GM12864 (cell line): ENCODE data around the gene NSMF.

Experiments used
- DNase-seq: peaks from one replicate; pipeline ENCODE4 v3.0.0-alpha.2; 2011; ENCODE audit warnings: low read depth
- H3K4me3 ChIP-seq: 2 replicates; pipeline ENCODE4 v1.5.1; 2011; ENCODE audit warnings: mild to moderate bottlenecking, low read depth, low read length, control low read depth
- TF ChIP-seq, protein P1 (sequence below): IDR thresholded peaks from 2 replicates; pipeline ENCODE4 v1.5.1; 2011; ENCODE audit warnings: low read depth, mild to moderate bottlenecking, moderate library complexity, low read length, control low read depth, inconsistent platforms; ENCODE audit errors: missing control alignments

NSMF gene

GRCh38 chr9:137437691-137438590, 21.2 kb downstream of the NSMF start:
- no peak for DNase-seq
- TF ChIP-seq, protein P1, sequence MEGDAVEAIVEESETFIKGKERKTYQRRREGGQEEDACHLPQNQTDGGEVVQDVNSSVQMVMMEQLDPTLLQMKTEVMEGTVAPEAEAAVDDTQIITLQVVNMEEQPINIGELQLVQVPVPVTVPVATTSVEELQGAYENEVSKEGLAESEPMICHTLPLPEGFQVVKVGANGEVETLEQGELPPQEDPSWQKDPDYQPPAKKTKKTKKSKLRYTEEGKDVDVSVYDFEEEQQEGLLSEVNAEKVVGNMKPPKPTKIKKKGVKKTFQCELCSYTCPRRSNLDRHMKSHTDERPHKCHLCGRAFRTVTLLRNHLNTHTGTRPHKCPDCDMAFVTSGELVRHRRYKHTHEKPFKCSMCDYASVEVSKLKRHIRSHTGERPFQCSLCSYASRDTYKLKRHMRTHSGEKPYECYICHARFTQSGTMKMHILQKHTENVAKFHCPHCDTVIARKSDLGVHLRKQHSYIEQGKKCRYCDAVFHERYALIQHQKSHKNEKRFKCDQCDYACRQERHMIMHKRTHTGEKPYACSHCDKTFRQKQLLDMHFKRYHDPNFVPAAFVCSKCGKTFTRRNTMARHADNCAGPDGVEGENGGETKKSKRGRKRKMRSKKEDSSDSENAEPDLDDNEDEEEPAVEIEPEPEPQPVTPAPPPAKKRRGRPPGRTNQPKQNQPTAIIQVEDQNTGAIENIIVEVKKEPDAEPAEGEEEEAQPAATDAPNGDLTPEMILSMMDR: no peak
- H3K4me3 ChIP-seq: no peak overlapping the region

- no peak overlapping the region for H3K4me3 ChIP-seq
- TF ChIP-seq, protein P1: no peak
- DNase-seq: no peak
Observed at GRCh38 chr9:137436761-137437600, 22.2 kb downstream of the NSMF start.

DNA sequence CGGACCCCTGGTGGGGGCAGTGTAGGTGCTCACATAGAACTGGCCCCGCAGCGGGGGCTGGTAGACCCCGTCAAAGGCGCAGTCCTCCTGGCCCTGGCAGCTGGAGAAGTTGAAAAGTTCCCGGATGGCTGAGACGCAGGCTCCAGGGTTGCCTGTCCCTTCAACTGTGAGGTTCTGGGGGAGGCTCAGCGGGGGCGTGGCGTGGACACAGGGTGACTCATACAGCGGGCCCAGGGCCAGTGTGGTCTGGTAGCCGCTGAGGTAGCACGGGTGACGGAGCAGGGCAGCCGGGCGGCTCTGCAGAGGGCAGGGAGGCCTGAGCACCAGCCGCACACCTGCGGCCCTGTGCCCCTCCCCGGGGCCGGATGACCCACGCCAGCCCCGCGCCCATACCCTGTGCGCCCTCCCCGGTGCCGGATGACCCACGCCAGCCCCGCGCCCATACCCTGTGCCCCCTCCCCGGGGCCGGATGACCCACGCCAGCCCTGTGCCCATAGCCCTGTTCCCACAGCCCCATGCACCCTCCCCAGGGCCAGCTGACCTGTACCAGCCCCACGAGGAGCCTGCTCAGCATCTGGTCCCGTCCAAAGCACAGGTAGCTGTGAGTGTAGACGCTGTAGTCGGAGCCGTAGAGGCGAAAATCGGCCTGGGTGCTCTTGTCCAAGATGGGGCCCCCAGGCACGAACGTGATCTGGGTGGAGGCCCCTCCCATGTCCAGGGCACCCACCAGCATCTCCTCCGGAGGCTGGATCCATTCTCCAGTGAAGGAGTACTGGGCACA, 23.0 kb downstream of the NSMF start:
- no peak overlapping the region for H3K4me3 ChIP-seq
- TF ChIP-seq, protein P1: no peak
- no peak for DNase-seq

DNA sequence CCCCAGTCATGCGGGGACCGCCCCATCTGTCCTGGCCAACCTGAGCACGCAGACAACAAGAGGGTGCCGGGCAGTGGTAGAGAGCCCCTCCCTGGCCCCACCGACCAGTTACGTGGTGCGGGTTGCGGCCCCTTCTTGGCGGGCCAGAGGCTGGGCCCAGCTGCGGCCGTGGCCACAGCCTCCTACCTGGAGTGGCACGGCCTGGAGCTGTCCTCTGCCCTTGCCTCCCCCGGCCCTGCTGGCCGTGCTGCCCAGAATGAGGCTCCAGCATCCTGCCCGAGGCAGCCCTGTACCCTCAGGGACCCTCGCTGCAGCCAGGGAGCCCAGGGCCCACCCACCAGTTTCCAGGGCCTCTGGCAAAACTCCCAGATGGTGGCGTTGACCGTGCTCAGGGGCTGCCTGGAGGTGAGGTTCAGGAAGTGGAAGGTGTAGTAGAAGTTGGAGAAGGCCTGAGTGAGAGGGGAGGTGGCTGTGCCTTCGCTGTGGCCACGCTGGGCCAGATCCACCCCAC, 23.7 kb downstream of the NSMF start:
- H3K4me3 ChIP-seq: no peak overlapping the region
- no peak for DNase-seq
- TF ChIP-seq, protein P1: no peak

GRCh38 chr9:137434498-137435380, 24.4 kb downstream of the NSMF start:
- TF ChIP-seq, protein P1: no peak
- no peak for DNase-seq
- H3K4me3 ChIP-seq: no peak overlapping the region
